ENCODE results near the gene CTU1. TPM values are rescaled to one million over a fixed set of nuclear protein-coding genes. Genes with fewer than 3 reads are reported as not detected.

Gene CTU1
- total RNA-seq, 4 donors from 2014 or later = 7.4 to 25.5 (median 18.3) TPM

DNA sequence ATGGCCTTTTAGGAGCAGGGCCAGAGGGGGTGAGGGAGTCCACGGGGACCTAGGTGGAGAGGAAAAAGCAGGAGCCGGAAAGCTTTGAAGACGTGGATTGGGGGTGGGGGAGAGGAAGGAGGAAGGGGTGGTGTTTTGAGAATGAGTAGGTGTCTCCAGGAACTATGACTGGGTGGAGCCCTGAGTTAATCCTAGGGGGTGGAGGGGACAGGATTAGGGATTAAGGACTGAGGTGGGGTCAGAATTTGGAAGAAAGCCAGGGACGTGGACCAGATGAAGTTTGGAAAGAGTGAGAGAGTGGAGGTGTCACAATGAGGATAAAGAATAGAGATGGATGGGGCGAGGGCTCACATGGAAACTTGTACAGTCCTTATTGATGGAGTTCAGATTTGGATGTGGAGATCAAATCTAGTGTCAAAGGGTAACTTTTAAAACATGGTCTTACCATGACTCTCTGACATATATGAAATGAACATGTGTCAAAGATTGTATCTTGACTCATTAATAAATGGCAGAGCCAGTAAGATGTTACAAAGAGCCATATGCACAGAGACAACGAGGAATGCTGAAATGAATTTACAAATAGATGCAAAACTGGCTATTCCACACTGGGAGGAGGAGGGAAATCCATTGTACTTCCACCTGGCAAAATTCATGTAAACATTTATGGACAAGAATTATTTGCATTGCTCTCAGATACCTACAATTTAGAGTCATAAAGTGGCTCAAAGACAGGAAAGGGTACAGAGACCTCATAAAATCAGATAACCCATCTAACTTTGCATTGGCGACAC, 41.6 kb downstream of the CTU1 start:
- TF ChIP-seq, protein P1, sequence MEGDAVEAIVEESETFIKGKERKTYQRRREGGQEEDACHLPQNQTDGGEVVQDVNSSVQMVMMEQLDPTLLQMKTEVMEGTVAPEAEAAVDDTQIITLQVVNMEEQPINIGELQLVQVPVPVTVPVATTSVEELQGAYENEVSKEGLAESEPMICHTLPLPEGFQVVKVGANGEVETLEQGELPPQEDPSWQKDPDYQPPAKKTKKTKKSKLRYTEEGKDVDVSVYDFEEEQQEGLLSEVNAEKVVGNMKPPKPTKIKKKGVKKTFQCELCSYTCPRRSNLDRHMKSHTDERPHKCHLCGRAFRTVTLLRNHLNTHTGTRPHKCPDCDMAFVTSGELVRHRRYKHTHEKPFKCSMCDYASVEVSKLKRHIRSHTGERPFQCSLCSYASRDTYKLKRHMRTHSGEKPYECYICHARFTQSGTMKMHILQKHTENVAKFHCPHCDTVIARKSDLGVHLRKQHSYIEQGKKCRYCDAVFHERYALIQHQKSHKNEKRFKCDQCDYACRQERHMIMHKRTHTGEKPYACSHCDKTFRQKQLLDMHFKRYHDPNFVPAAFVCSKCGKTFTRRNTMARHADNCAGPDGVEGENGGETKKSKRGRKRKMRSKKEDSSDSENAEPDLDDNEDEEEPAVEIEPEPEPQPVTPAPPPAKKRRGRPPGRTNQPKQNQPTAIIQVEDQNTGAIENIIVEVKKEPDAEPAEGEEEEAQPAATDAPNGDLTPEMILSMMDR (IDR thresholded peaks at IDR 0.05) = no peak
- TF ChIP-seq EP300 (IDR thresholded peaks at IDR 0.05) (no peak), POLR2A (IDR thresholded peaks at IDR 0.05) (no peak)
- peaks cover 0 to 14% (median 0%) of the 10 kb centered on the region in 4 donors for H3K4me1 ChIP-seq
- peaks cover 0 to 25% of the 10 kb centered on the region in 2 donors for H3K27me3 ChIP-seq
- H3K36me3 ChIP-seq = no peaks in the 10 kb centered on the region
- H3K4me3 ChIP-seq = no peak overlapping the region
- WGBS, 2 donors = 68 to 75% methylated on average over 7 of the region's 7 CpGs
- no peak for DNase-seq (ENCODE audit: low spot score in 2 of 2)
- no peaks in the 10 kb centered on the region for H3K9me3 ChIP-seq
- H3K27ac ChIP-seq = no peak overlapping the region

DNA sequence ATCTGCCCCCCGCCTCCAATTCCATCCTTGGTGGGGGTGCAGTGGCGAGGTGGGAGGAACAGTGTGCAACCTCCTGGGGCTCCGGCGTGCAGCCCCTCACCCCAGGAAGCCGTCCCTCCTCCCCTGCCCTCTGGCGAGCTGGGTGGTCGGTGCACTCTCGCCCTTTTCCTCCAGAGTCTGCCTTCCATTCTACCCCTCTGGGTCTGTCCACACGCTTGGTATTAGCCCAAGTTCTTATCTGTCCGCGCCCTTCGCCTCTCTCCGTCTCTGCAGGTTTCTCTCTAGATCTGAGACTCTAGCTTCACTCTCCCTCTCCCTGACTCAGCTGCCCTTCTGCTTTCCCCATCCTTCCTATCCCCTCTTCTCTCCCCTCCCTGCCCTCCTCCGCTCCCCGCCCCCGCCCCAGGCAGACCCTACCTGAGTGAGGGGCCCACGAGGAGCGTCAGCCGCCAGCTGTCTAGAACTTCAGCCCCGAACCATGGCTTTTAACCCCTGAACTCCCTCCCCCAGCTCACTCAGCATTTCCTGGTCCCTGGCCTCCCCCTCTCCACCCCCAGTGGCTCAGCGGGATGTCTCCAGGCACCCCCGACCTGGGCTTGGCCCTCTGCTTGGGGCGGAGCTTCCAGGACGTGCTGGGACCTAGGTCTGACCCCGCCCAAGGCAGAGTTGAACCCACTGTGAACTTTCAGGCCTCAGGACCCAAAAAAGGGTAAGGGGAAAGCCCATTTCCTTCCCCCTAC, 42.8 kb downstream of the CTU1 start:
- no peak overlapping the region for H3K27ac ChIP-seq
- 9 to 11% methylated on average over 25 of the region's 25 CpGs for WGBS, 2 donors
- no peaks in the 10 kb centered on the region for H3K9me3 ChIP-seq
- peak overlapping the region in 1 of 4 donors; percentile 36 for H3K4me3 ChIP-seq
- no peak for DNase-seq (ENCODE audit: low spot score in 2 of 2)
- TF ChIP-seq, protein P1 (IDR thresholded peaks at IDR 0.05) = no peak
- no peak for TF ChIP-seq EP300 (IDR thresholded peaks at IDR 0.05)
- no peak for TF ChIP-seq POLR2A (IDR thresholded peaks at IDR 0.05)
- H3K27me3 ChIP-seq = peaks cover 0 to 25% of the 10 kb centered on the region in 2 donors
- H3K4me1 ChIP-seq = peaks cover 0 to 14% (median 0%) of the 10 kb centered on the region in 4 donors
- H3K36me3 ChIP-seq = no peaks in the 10 kb centered on the region

DNA sequence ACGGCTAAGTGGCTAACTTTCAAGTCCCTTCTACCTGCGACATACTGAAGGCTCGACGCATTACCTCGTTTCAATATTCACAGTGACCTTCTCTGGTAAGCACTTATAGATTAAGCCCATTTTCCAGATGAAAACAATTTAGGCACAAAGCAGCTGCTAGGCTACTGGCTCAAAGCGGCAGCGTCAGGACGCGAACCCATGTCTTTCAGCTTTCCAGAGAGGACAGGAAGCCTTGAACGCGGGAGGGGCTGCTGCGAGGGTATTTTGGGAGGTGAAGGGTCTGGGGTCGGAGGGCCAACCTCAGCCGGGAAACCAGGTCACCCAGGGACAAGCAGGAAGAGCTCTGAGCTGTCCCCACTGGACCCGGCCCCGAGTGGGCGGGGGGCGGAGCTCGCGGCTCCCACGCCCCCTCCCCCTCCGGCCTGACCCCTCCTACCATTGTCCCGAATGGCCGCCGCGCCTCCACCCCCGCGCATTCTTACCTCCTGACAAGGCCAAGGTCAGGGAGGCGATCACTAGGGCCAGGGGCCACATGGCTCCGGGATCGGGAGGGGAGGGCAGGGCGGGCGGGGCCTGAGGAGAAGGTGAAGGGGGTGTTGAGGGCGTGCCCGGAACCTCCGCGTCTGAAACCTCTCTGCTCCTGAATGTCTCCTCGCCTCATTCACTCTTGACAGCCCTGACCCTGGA, 43.5 kb downstream of the CTU1 start, which contains the start of gene KLK13:
Gene KLK13 (minus strand): TSS at position 559 of the 687 bp plus-strand sequence. CDS start 25 bp downstream, at position 534.
- Histone ChIP-seq H3K4me3 (peak within 1 kb of the TSS in 1 of 4 donors; percentile 36), H3K9me3 (no peaks in the 10 kb centered on the region), H3K4me1 (peaks cover 0 to 14% (median 0%) of the 10 kb centered on the region in 4 donors), H3K27ac (no peak within 1 kb of the TSS), H3K27me3 (peaks cover 0 to 25% of the 10 kb centered on the region in 2 donors), H3K36me3 (no peaks in the 10 kb centered on the region)
- TF ChIP-seq POLR2A (IDR thresholded peaks at IDR 0.05) = no peak
- TF ChIP-seq, protein P1 (IDR thresholded peaks at IDR 0.05) = no peak
- TF ChIP-seq EP300 (IDR thresholded peaks at IDR 0.05) = no peak
- no peak for DNase-seq (ENCODE audit: low spot score in 2 of 2)
- WGBS, 2 donors = 17 to 19% methylated on average over 28 to 34 of the region's 38 CpGs

DNA sequence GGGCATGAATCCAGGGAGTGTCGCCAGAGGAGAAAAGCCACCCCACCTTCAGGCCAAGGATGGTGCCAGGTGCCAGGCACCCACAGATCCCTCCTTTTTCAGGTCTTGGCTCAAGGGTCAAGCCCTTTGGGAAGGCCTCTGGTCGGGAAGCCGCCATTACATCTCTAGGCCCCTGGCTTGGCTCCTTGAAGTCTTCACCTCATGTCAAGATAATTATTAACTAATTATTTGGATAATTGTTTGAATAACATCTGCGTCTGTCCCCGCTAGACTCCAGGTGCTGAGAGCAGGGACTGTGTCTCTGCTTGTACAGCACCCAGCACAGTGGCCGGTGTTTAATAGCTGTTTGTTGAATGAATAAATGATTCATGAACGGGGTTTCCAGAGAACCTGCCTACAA, 44.5 kb downstream of the CTU1 start:
- no peaks in the 10 kb centered on the region for H3K36me3 ChIP-seq
- H3K9me3 ChIP-seq = no peaks in the 10 kb centered on the region
- H3K27ac ChIP-seq = no peak overlapping the region
- DNase-seq (ENCODE audit: low spot score in 2 of 2) = no peak
- peaks cover 0 to 14% (median 0%) of the 10 kb centered on the region in 4 donors for H3K4me1 ChIP-seq
- WGBS, 2 donors = 73 to 82% methylated on average over 7 of the region's 7 CpGs
- no peak overlapping the region for H3K4me3 ChIP-seq
- H3K27me3 ChIP-seq = peaks cover 0 to 25% of the 10 kb centered on the region in 2 donors
- no peak for TF ChIP-seq POLR2A (IDR thresholded peaks at IDR 0.05)
- no peak for TF ChIP-seq EP300 (IDR thresholded peaks at IDR 0.05)
- TF ChIP-seq, protein P1 (IDR thresholded peaks at IDR 0.05) = no peak
